Esophagus squamous epithelium (tissue), 4 donors: ENCODE measurements around the gene CTRB2.
"Not testable (repeated sequence)": the region's sequence is repeated elsewhere in the genome, so short reads cannot be mapped to it uniquely, and the experiment has no call there.

Experiments used
- CTCF ChIP-seq, 6 experiments: fragments of 450-650 bp in 4 of 6; fragments of 200-600 bp in 2 of 6; sonication (generic) in 2 of 6; IDR thresholded peaks; one replicate each; pipeline ENCODE4 v1.5.1; 2016 to 2019; ENCODE audit warnings: antibody characterized with exemption in 6 of 6, mild to moderate bottlenecking in 4 of 6, moderate library complexity in 4 of 6
- POLR2A ChIP-seq, 4 donors: fragments of 450-650 bp; IDR thresholded peaks; one replicate each; pipeline ENCODE4 v1.6.1; 2017; ENCODE audit warnings: antibody characterized with exemption in 4 of 4, mild to moderate bottlenecking in 4 of 4, moderate library complexity in 3 of 4

- TF ChIP-seq POLR2A, CTCF (IDR thresholded peaks at IDR 0.05): not testable (repeated sequence)
Observed at GRCh38 chr16:75205438-75205837, 1.5 kb downstream of the CTRB2 start.
